A549 (cell line): ENCODE results near the gene ATP13A1. TPM values are rescaled to one million over a fixed set of nuclear protein-coding genes. Genes with fewer than 3 reads are reported as not detected.

ENCODE experiments used
- ATAC-seq, 2 experiments: fragments of 200-7000 bp in 1 of 2; fragments of >200 bp in 1 of 2; cut with Nextera tagmentation in 1 of 2; cut with Tn5 transposase in 1 of 2; 3 replicates each; pipeline versions ENCODE4 v1.8.0 to v1.9.1; 2018 to 2020; ENCODE audit warnings: mild to moderate bottlenecking in 1 of 2, moderate library complexity in 1 of 2
- CTCF ChIA-PET: fragments of 300-600 bp; sonication (Branson Sonifier 250); formaldehyde crosslinking; extraction: SDS; loops from one replicate; lab custom pipeline; 2021; ENCODE audit warnings: antibody characterized with exemption, inconsistent platforms; lab: Yijun Ruan, JAX
- POLR2A ChIA-PET: fragments of 350-600 bp; formaldehyde crosslinking; extraction: SDS; loops from one replicate; lab custom pipeline; 2021; ENCODE audit warnings: antibody characterized with exemption, inconsistent platforms; lab: Yijun Ruan, JAX
- DNase-seq, 2 experiments: peaks; one replicate each; pipeline versions ENCODE4 v3.0.0 to v3.0.0-alpha.2; 2011 to 2016; ENCODE audit warnings: low read depth in 1 of 2, low spot score in 1 of 2
- FAIRE-seq: peaks from 2 replicates; lab custom pipeline; 2011; peaks lifted over from hg19 to GRCh38; lab: Jason Lieb, UNC
- H3K27ac ChIP-seq, 2 experiments: fragments of >200 bp; sonication (Bioruptor Twin); formaldehyde crosslinking; 3 replicates each; pipeline ENCODE4 v1.5.1; 2016 to 2017
- H3K4me1 ChIP-seq: fragments of >200 bp; sonication (Bioruptor Twin); formaldehyde crosslinking; 3 replicates; pipeline ENCODE4 v1.6.1; 2016
- H3K4me2 ChIP-seq: fragments of >200 bp; sonication (Bioruptor Twin); formaldehyde crosslinking; 3 replicates; pipeline ENCODE4 v1.6.1; 2016
- H3K4me3 ChIP-seq: fragments of >200 bp; sonication (Bioruptor Twin); formaldehyde crosslinking; 3 replicates; pipeline ENCODE4 v1.5.1; 2016
- H3K9me3 ChIP-seq: fragments of >200 bp; sonication (Bioruptor Twin); formaldehyde crosslinking; 3 replicates; pipeline ENCODE4 v1.6.1; 2016
- BHLHE40 ChIP-seq: IDR thresholded peaks from 2 replicates; pipeline ENCODE4 v1.6.1; 2012; ENCODE audit warnings: low read depth, low read length, inconsistent platforms
- CBX8 ChIP-seq: fragments of 200-600 bp; sonication (generic); IDR thresholded peaks from 2 replicates; pipeline ENCODE4 v1.6.1; 2016
- CTCF ChIP-seq: fragments of >200 bp; sonication (Bioruptor Twin); formaldehyde crosslinking; IDR thresholded peaks from 3 replicates; pipeline ENCODE4 v1.5.1; 2016
- EP300 ChIP-seq, 2 experiments: fragments of >200 bp; sonication (Bioruptor Twin); formaldehyde crosslinking; IDR thresholded peaks; 2 replicates in 1 of 2; 3 replicates in 1 of 2; pipeline ENCODE4 v1.6.1; 2016 to 2017
- ESRRA ChIP-seq: fragments of 150-350 bp; IDR thresholded peaks from 2 replicates; pipeline ENCODE4 v1.6.1; 2014; ENCODE audit warnings: mild to moderate bottlenecking, low read length, borderline replicate concordance
- GATA3 ChIP-seq: IDR thresholded peaks from 2 replicates; pipeline ENCODE4 v1.6.1; 2012; ENCODE audit warnings: borderline replicate concordance
- HMGXB4 ChIP-seq: fragments of 250-450 bp; sonication (Bioruptor Pico); IDR thresholded peaks from 2 replicates; pipeline ENCODE4 v1.5.0; 2021; ENCODE audit warnings: mild to moderate bottlenecking, moderate library complexity, borderline replicate concordance
- JUNB ChIP-seq: fragments of >200 bp; sonication (Bioruptor Twin); formaldehyde crosslinking; IDR thresholded peaks from 2 replicates; pipeline ENCODE4 v1.6.1; 2016
- KDM5A ChIP-seq: fragments of 200-600 bp; sonication (generic); IDR thresholded peaks from 2 replicates; pipeline ENCODE4 v1.6.1; 2016; ENCODE audit warnings: antibody characterized with exemption, mild to moderate bottlenecking
- MYC ChIP-seq: IDR thresholded peaks from 2 replicates; pipeline ENCODE4 v1.6.1; 2012; ENCODE audit warnings: mild to moderate bottlenecking, inconsistent platforms, low read length, improper control_type of control experiment, borderline replicate concordance
- NFE2L2 ChIP-seq: fragments of 150-350 bp; conservative IDR thresholded peaks from 2 replicates; pipeline ENCODE4 v1.6.1; 2014; ENCODE audit warnings: low read length
- RCOR1 ChIP-seq: fragments of 150-350 bp; IDR thresholded peaks from 2 replicates; pipeline ENCODE4 v1.6.1; 2014; ENCODE audit warnings: antibody characterized with exemption, low read length, low read depth
- REST ChIP-seq: fragments of 200-600 bp; sonication (generic); IDR thresholded peaks from 2 replicates; pipeline ENCODE4 v1.6.1; 2016; ENCODE audit warnings: antibody characterized with exemption, mild to moderate bottlenecking, moderate library complexity
- SREBF2 ChIP-seq: fragments of 450-650 bp; IDR thresholded peaks from 2 replicates; pipeline ENCODE4 v1.6.1; 2014; ENCODE audit warnings: mild to moderate bottlenecking, moderate library complexity
- TP53 ChIP-seq: fragments of 250-450 bp; sonication (Bioruptor Pico); IDR thresholded peaks from 2 replicates; pipeline ENCODE4 v1.5.0; 2021; ENCODE audit warnings: mild to moderate bottlenecking, moderate library complexity
- WGBS: methylation state at CpG from one replicate; pipeline ENCODE4 v1.1.6; 2017; ENCODE audit errors: missing lambda C conversion rate; 5-methylcytosine and 5-hydroxymethylcytosine counted together
- polyA plus RNA-seq, 4 experiments: library from polyadenylated mRNA; depleted of rRNA in 3 of 4; stranded (reverse); fragments of >200 nt; fragmentation: RNase III in 1 of 4; extraction: RNeasy Plus Mini Kit Qiagen cat#74134 plus additional on column Dnase treatment in 1 of 4; gene quantifications; 2 replicates in 3 of 4; 3 replicates in 1 of 4; pipeline ENCODE4 v1.2.3, GENCODE V29; 2011 to 2017
- TF ChIP-seq, protein P1 (sequence below): IDR thresholded peaks from 2 replicates; pipeline ENCODE4 v1.6.1; 2012; ENCODE audit warnings: low read depth, borderline replicate concordance

The ATP13A1 gene
- polyA plus RNA-seq, 2 of the 4 experiments (the other 2 are of a cell fraction), result 10.8 to 30.1 TPM

GRCh38 chr19:19663256-19664120, at the start of gene ATP13A1 (continued):
- TF ChIP-seq REST, result no peak; the same call in 1 of the 2 replicates
- no peak for TF ChIP-seq ESRRA
- no peak for TF ChIP-seq SREBF2
- TF ChIP-seq KDM5A, result 0 out of 2 replicates have a peak, but pooled peaks have one; percentile 24
- no peak for TF ChIP-seq BHLHE40
- no peak for TF ChIP-seq NFE2L2
- TF ChIP-seq CTCF, result 0 out of 3 replicates have a peak, but pooled peaks have one; percentile 11
- no peak for TF ChIP-seq MYC

DNA sequence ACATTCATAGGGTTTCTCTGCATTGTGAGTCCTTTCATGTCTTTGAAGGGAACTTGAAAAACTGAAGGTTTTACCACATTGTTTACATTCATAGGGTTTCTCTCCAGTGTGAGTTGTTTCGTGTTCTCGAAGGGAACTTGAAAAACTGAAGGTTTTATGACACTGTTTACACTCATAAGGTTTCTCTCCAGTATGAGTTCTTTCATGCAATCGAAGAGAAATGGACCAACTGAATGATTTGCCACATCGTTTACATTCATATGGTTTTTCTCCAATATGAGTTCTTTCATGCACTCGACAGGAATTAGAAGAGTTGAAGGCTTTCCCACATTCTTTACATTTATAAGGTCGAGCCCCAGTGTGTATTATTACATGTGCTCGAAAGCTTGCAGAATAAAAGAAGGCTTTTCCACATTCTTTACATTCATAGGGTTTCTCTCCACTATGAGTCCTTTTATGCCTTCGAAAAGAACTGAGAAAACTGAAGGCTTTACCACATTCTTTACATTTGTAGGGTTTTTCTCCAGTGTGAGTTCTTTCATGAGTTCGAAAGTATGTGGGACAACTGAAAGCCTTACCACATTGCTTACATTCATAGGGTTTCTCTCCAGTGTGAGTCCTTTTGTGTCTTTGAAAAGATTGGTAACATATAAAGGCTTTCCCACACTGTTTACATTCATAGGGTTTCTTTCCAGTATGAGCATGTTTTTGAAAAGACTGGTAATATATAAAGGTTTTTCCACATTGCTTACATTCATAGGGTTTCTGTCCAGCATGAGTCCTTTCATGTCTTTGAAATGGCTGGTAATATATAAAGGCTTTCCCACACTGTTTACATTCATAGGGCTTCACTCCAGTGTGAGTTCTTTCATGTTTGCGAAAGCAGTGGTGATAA, 48.7 kb upstream of the ATP13A1 start:
- Histone ChIP-seq H3K9me3 (peaks cover 90% of the 10 kb centered on the region), H3K4me3 (no peak overlapping the region), H3K4me2 (no peak overlapping the region), H3K27ac (no peak overlapping the region), H3K4me1 (no peaks in the 10 kb centered on the region)
- ChIA-PET POLR2A (no interaction called here), CTCF (no interaction called here)
- FAIRE-seq (no peak), ATAC-seq (no peak), DNase-seq (no peak)
- WGBS, result 84% methylated on average over 10 of the region's 10 CpGs
- no peak for TF ChIP-seq HMGXB4 (CRISPR knock-in tag)
- no peak for TF ChIP-seq GATA3
- TF ChIP-seq MYC, result no peak
- no peak for TF ChIP-seq RCOR1
- TF ChIP-seq CBX8, result no peak
- no peak for TF ChIP-seq JUNB
- TF ChIP-seq TP53 (CRISPR knock-in tag), result no peak
- TF ChIP-seq EP300 (IDR thresholded peaks at IDR 0.05), result no peak
- TF ChIP-seq, protein P1, sequence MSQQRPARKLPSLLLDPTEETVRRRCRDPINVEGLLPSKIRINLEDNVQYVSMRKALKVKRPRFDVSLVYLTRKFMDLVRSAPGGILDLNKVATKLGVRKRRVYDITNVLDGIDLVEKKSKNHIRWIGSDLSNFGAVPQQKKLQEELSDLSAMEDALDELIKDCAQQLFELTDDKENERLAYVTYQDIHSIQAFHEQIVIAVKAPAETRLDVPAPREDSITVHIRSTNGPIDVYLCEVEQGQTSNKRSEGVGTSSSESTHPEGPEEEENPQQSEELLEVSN, result no peak
